ENCODE data around the gene TCFL5.
A peak's percentile ranks its signal among the peaks of the same experiment; 100 is the strongest.

TCFL5 gene

GRCh38 chr20:62794007-62794724, 67.5 kb downstream of the TCFL5 start:
- peak; percentile 97 for DNase-seq

- DNase-seq, result no peak
Observed at GRCh38 chr20:62793757-62794006, 67.9 kb downstream of the TCFL5 start.

- no peak for DNase-seq
Observed at GRCh38 chr20:62792940-62793756, 68.5 kb downstream of the TCFL5 start.

GRCh38 chr20:62792182-62792939, 69.3 kb downstream of the TCFL5 start:
- DNase-seq, result no peak

GRCh38 chr20:62791301-62792181, 70.1 kb downstream of the TCFL5 start:
- peak; percentile 90 for DNase-seq

All from right forelimb (tissue), 1 donor.